ENCODE data around the gene GRIN2A.

DNA sequence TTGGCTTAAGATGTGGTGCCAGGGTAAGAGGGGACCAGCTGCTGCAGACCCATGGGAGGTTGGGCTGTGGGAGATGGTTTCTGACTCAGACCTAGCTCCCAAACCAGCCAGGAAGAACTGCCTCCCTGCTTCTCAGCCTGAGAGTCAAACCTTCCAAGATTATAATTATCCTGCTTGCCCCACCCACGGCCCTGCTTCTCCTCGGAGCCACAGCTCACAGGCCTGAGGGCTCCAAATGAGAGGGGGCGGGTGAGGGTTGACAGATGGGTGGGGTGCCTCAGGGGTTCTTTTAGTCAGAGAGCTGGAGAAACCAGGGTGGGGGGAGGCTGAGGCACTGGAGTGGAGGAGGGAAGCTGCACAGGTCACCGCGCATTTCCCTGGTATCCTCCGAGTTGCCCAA is 28.7 kb upstream of the GRIN2A start:
- TF ChIP-seq YY1 (IDR thresholded peaks at IDR 0.05; ENCODE audit: insufficient read depth, insufficient read length) (no peak), ZNF274 (IDR thresholded peaks at IDR 0.05; ENCODE audit: low read depth, low read length) (no peak), SUZ12 (IDR thresholded peaks at IDR 0.05; ENCODE audit: extremely low read depth, insufficient read depth, insufficient read length) (no peak)

All from NT2/D1 (cell line).